Nasal cavity respiratory epithelium epithelial cell of viscerocranial mucosa (primary cell): ENCODE results near the gene IL9R. TPM values are rescaled to one million over a fixed set of nuclear protein-coding genes. Genes with fewer than 3 reads are reported as not detected.

Experiments used
- total RNA-seq: library from RNA; depleted of rRNA; stranded (reverse); fragments of >200 nt; gene quantifications from 2 replicates; pipeline ENCODE4 v1.2.3, GENCODE V29; 2014

IL9R gene, protein sequence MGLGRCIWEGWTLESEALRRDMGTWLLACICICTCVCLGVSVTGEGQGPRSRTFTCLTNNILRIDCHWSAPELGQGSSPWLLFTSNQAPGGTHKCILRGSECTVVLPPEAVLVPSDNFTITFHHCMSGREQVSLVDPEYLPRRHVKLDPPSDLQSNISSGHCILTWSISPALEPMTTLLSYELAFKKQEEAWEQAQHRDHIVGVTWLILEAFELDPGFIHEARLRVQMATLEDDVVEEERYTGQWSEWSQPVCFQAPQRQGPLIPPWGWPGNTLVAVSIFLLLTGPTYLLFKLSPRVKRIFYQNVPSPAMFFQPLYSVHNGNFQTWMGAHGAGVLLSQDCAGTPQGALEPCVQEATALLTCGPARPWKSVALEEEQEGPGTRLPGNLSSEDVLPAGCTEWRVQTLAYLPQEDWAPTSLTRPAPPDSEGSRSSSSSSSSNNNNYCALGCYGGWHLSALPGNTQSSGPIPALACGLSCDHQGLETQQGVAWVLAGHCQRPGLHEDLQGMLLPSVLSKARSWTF
- total RNA-seq: 0.14 TPM in 1 of 2 replicates, not detected in the other

DNA sequence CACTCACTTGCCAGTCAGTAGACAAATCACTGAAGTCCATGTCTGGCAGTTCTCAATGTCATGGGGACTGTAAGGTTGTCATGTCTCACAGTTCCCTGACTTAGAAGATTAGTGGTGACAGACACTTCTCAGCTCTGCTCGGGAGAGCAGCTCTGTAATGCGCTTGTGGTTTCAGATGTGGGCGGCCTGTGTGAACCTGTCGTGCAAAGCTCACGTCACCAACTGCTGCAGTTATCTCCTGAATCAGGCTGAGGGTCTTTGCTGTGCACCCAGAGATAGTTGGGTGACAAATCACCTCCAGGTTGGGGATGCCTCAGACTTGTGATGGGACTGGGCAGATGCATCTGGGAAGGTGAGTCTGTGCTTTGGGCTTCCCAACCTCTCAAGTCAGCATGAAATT is at the start of gene IL9R:
Gene IL9R, plus strand, starts transcription at position 261 of the 400 bp plus-strand sequence. Its CDS starts 64 bp downstream, at position 325.

Other genes starting within 250 kb of the IL9R start
- 29.2 and 32.1 TPM in 2 replicates for gene VAMP7, start 116.4 kb upstream of the IL9R start, total RNA-seq